Pancreas (tissue), 10 donors: Measurements from ENCODE around the gene TSSK2. TPM values are rescaled to one million over a fixed set of nuclear protein-coding genes. Genes with fewer than 3 reads are reported as not detected.

Source experiments
- ATAC-seq, 4 donors: fragments of 200-7000 bp; cut with Tn5 transposase; one replicate each; pipeline versions ENCODE4 v1.8.0 to v1.9.1; 2020; ENCODE audit warnings: mild to moderate bottlenecking in 4 of 4, moderate library complexity in 4 of 4
- DNase-seq, 6 donors: peaks; one replicate each; pipeline ENCODE4 v3.0.0-alpha.2; 2020
- FAIRE-seq: peaks from 2 replicates; lab custom pipeline; 2012; peaks lifted over from hg19 to GRCh38; lab: Jason Lieb, UNC
- H3K27ac ChIP-seq, 4 donors: fragments of 200-600 bp; sonication (generic); 1 replicate in 3 of 4; 2 replicates in 1 of 4; pipeline versions ENCODE4 v1.5.0 to v1.8.0; 2020
- H3K27me3 ChIP-seq, 4 donors: fragments of 200-600 bp; one replicate each; pipeline ENCODE4 v1.8.0; 2021
- H3K36me3 ChIP-seq, 3 donors: fragments of 200-600 bp; sonication (generic) in 1 of 3; one replicate each; pipeline versions ENCODE4 v1.5.0 to v1.8.0; 2020 to 2021
- H3K4me1 ChIP-seq, 3 donors: fragments of 200-600 bp; one replicate each; pipeline ENCODE4 v1.8.0; 2021
- H3K4me3 ChIP-seq, 4 donors: fragments of 200-600 bp; sonication (generic) in 2 of 4; one replicate each; pipeline versions ENCODE4 v1.5.0 to v1.8.0; 2020 to 2021
- H3K9me3 ChIP-seq, 4 donors: fragments of 200-600 bp; one replicate each; pipeline ENCODE4 v1.8.0; 2021
- WGBS, 2 donors: extraction: QIAGEN DNeasy Blood & Tissue Kit; methylation state at CpG; one replicate each; pipeline ENCODE4 v1.1.7; 2013; 5-methylcytosine and 5-hydroxymethylcytosine counted together
- intact Hi-C, 3 donors: fragments of 100-400 bp; cut with DNase I; formaldehyde crosslinking; loops; one replicate each; pipeline versions ENCODE4 v1.11.1 to v1.14.2; 2022
- polyA plus RNA-seq, 2 donors: library from polyadenylated mRNA; stranded (reverse); fragments of 200-250 nt; gene quantifications; one replicate each; pipeline ENCODE4 v1.2.3, GENCODE V29; 2013
- total RNA-seq, 6 donors: library from RNA; stranded (reverse); fragmentation: NEBNext Ultra II Directional in 4 of 6; extraction: Animal tissue kit (Norgen Biotek cat#: 25700) in 4 of 6; gene quantifications; one replicate each; pipeline versions ENCODE4 v1.2.1 to v1.2.4, GENCODE V29; 2021 to 2023
- TF ChIP-seq, protein P1 (sequence below), 4 donors: fragments of 200-600 bp; sonication (generic) in 3 of 4; IDR thresholded peaks; one replicate each; pipeline versions ENCODE4 v1.5.0 to v1.8.0; 2021; ENCODE audit warnings: antibody characterized with exemption in 4 of 4
- donor health status: healthy with polysubstance abuse.
- donor health status: DM: no; HTN: no; CAD: no; lungs with moderate emphysema.
- donor health status: DM: no; HTN: no; CAD: no.
- donor health status: control.
- donor health status: control.
- donor health status: Bipolar disorder and iron deficiency.
- donor health status: DM: yes; HTN: yes; CAD: no.
- donor health status: DM: no; HTN: no; CAD: no.
- donor health status: DM: no; HTN: no; CAD: no.
- donor health status: DM: yes; HTN: yes; CAD: no.

The TSSK2 gene
- total and polyA plus RNA-seq, 8 donors: 0.08 to 0.31 (median 0.18) TPM; not detected in 4

DNA sequence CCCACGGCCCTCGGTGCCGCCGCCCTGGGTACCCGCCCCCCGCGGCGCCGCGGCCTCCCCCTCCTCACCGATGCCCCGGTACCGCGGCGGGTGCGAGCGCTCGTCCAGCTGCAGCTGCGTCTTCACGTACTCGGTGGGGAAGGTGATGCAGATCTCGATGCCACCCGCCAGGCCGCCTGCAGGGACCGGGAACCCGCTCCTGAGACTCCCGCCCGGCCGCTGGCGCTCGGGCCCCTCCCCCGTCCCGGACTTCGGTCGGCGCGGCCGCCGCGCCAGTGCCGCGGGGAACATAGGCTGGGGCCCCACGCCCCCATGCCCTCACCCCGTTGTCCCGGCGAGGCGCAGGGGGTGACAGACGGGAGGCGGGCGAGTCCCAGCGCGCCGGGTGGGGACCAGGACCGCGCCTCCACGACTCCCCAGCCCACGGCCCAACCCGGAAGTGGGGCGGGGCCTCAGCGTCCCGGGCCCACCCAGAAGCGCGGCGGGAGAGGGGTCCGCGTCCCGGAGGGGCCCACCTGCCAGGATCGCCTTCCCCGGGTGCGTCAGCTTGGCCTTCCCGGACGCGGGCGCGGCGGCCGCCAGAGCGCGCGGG, 47.1 kb downstream of the TSSK2 start:
- Histone ChIP-seq H3K4me3 (peak overlapping the region; percentile 79 to 92 (median 90)), H3K27ac (peak overlapping the region; percentile 79 to 95 (median 83)), H3K27me3 (no peaks in the 10 kb centered on the region), H3K9me3 (no peaks in the 10 kb centered on the region), H3K36me3 (no peaks in the 10 kb centered on the region), H3K4me1 (peaks cover 5 to 14% (median 14%) of the 10 kb centered on the region in 3 donors)
- WGBS, 2 donors: 0 to 1% methylated on average over 58 to 80 of the region's 80 CpGs
- ATAC-seq (peak; percentile 5 to 35 (median 11)), DNase-seq (peak; percentile 48 to 89 (median 67)), FAIRE-seq (no peak)
- intact Hi-C loops: no loop called here
- TF ChIP-seq, protein P1, sequence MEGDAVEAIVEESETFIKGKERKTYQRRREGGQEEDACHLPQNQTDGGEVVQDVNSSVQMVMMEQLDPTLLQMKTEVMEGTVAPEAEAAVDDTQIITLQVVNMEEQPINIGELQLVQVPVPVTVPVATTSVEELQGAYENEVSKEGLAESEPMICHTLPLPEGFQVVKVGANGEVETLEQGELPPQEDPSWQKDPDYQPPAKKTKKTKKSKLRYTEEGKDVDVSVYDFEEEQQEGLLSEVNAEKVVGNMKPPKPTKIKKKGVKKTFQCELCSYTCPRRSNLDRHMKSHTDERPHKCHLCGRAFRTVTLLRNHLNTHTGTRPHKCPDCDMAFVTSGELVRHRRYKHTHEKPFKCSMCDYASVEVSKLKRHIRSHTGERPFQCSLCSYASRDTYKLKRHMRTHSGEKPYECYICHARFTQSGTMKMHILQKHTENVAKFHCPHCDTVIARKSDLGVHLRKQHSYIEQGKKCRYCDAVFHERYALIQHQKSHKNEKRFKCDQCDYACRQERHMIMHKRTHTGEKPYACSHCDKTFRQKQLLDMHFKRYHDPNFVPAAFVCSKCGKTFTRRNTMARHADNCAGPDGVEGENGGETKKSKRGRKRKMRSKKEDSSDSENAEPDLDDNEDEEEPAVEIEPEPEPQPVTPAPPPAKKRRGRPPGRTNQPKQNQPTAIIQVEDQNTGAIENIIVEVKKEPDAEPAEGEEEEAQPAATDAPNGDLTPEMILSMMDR (IDR thresholded peaks at IDR 0.05): no peak

DNA sequence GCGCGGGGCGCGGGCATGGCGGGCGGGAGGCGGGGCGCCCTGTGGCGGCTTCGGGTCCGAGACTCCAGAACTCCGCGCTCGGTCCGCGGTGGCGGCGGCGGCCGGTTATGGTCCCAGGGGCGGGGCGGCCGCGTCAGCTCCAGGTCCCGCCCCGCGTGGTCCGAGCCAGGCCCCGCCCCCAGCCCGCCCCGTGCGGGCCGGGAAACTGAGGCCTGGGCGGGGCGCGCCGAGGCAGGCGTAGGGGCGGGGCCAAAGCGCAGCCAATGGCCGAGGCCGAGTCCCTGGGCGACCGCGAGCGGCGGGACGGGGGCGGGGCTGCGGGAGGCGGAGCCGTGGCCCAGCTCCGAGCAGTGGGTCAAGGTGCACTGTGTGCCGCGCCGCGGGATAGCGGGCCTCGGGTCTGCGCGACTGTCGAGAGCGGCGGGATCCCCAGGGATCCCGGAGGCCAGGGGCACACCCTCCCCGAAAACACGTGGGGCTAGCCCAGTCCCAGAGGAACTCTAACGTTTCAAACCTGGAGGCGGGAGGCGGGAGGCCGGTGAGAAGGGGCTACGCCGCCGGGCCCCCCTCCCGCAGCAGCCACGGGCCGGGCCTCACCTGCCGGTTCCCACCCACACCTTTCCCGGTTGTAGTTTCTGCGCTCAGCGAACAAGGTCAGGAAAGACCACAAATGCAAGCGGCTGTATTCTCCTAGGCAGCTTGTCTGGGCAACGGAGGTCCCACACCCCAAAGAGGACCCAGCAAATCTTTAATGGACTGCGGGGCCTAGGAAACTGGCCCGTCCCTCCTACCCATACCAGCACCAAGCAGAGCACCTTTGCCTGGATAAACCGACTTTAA, 47.8 kb downstream of the TSSK2 start, which contains the start of gene SLC25A1:
TSS of gene SLC25A1 (minus strand) at position 80 of the 840 bp plus-strand sequence. CDS start at position 17, 63 bp downstream.
- no peaks in the 10 kb centered on the region for H3K36me3 ChIP-seq
- TF ChIP-seq, protein P1 (IDR thresholded peaks at IDR 0.05): no peak
- DNase-seq (peak; percentile 91 to 98 (median 96)), FAIRE-seq (no peak), ATAC-seq (peak; percentile 89 to 95 (median 90))
- intact Hi-C loops: no loop called here
- WGBS, 2 donors: 1% methylated on average over 42 to 86 of the region's 86 CpGs
- H3K27ac ChIP-seq: peak within 1 kb of the TSS; percentile 79 to 95 (median 83)
- H3K9me3 ChIP-seq: no peaks in the 10 kb centered on the region
- H3K4me1 ChIP-seq: peaks cover 5 to 13% (median 11%) of the 10 kb centered on the region in 3 donors
- peak within 1 kb of the TSS; percentile 79 to 92 (median 90) for H3K4me3 ChIP-seq
- H3K27me3 ChIP-seq: no peaks in the 10 kb centered on the region

DNA sequence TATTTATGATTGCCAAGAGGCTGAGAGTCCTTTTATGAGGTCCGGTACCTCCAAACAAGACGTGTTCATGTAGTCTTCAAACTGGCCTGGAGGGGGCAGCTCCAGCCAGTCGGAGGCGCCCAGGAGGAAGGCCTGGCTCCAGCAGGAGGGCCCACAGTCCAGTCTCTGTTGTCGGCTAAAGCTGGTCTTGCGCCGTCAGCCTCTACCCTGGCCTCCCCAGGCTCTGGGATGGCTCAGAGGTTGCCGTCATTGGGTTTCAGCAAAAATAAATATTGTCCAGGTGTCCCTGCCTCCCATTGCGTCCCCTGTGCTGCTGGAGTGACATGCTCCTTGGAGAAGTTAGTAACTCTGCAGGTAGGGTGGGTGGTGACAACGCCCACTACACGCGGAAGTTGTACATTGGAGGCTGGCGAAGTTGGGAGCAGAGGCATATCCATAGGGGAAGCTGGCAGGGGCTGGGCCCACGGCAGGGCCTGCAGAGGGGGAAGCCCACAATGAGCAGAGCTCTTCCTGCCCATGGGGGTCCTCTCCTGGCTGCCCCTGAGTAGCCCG, 48.5 kb downstream of the TSSK2 start:
- intact Hi-C loops: no loop called here
- no peaks in the 10 kb centered on the region for H3K36me3 ChIP-seq
- DNase-seq (peak; percentile 75 to 91 (median 80)), FAIRE-seq (no peak), ATAC-seq (peak; percentile 77 to 89 (median 82))
- peaks cover 5 to 10% (median 9%) of the 10 kb centered on the region in 3 donors for H3K4me1 ChIP-seq
- TF ChIP-seq, protein P1 (IDR thresholded peaks at IDR 0.05): peak; percentile 30 to 55 (median 46)
- no peaks in the 10 kb centered on the region for H3K27me3 ChIP-seq
- 33% methylated on average over 15 of the region's 15 CpGs for WGBS, 2 donors
- no peaks in the 10 kb centered on the region for H3K9me3 ChIP-seq
- H3K27ac ChIP-seq: peak overlapping the region; percentile 79 to 95 (median 83)
- peak overlapping the region in 3 of 4 donors; percentile 79 to 92 (median 91) for H3K4me3 ChIP-seq

DNA sequence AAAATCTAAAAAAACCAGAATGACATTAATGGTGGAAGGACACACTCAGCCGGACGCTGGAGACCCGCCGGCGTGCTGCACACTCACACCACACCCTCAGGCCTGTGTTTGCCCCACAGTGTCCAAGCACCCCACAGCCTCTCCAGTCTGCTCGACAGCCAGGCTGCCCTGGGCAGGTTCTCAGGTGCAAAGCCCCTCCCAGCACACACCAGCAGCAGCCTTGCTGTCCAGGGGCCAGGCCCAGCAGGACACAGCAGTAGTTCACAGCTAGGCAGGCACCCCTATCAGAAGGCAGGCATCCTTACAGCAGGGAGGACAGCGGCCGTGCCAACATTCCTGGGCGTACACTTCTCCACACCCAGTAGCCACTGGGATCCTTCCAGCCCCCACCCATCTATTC, 49.1 kb downstream of the TSSK2 start:
- Histone ChIP-seq H3K9me3 (no peaks in the 10 kb centered on the region), H3K4me1 (peaks cover 0 to 7% (median 6%) of the 10 kb centered on the region in 3 donors), H3K27ac (no peak overlapping the region), H3K4me3 (no peak overlapping the region), H3K27me3 (no peaks in the 10 kb centered on the region), H3K36me3 (no peaks in the 10 kb centered on the region)
- ATAC-seq: no peak
- 93 to 95% methylated on average over 9 of the region's 9 CpGs for WGBS, 2 donors
- intact Hi-C loops: no loop called here
- DNase-seq: peak in 3 of 6 donors; percentile 26 to 77 (median 47)
- no peak for FAIRE-seq
- TF ChIP-seq, protein P1 (IDR thresholded peaks at IDR 0.05): no peak
